ENCODE data around the gene EVC.

DNA sequence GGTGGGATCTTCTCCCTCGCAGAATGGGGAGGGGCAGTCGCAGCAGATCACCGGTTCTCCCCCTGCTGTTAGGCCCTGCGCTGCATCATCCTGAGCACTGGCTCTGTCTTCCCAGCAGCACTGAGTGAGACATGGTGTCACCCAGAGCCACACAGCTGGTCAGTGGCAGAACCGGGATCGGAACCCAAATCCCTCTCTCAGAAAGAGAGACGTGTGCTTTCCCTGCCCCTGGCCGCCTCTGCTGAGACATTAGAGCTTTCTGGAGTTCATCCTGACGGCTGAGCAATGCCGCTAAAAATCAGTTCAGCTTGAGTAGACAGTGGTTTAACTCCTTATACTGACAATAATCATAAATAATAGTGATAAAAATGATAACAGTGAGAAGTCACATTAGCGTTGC, 87.9 kb downstream of the EVC start:
- TF ChIP-seq, protein P1, sequence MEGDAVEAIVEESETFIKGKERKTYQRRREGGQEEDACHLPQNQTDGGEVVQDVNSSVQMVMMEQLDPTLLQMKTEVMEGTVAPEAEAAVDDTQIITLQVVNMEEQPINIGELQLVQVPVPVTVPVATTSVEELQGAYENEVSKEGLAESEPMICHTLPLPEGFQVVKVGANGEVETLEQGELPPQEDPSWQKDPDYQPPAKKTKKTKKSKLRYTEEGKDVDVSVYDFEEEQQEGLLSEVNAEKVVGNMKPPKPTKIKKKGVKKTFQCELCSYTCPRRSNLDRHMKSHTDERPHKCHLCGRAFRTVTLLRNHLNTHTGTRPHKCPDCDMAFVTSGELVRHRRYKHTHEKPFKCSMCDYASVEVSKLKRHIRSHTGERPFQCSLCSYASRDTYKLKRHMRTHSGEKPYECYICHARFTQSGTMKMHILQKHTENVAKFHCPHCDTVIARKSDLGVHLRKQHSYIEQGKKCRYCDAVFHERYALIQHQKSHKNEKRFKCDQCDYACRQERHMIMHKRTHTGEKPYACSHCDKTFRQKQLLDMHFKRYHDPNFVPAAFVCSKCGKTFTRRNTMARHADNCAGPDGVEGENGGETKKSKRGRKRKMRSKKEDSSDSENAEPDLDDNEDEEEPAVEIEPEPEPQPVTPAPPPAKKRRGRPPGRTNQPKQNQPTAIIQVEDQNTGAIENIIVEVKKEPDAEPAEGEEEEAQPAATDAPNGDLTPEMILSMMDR (conservative IDR thresholded peaks at IDR 0.05 in 1 of 2, IDR thresholded peaks at IDR 0.05 in 1 of 2; ENCODE audit: low read depth in 1 of 2, low read length in 2 of 2) = no peak
- TF ChIP-seq EZH2 (IDR thresholded peaks at IDR 0.05; ENCODE audit: low read length, missing control alignments) = no peak

Data from fibroblast of lung (primary cell).